HepG2 (cell line): Measurements from ENCODE around the gene MAIP1. TPM values are rescaled to one million over a fixed set of nuclear protein-coding genes. Genes with fewer than 3 reads are reported as not detected.

Experiments
- DR1 ChIP-seq: sonication (generic); formaldehyde crosslinking; IDR thresholded peaks from 2 replicates; pipeline ENCODE4 v1.8.0; 2021; ENCODE audit warnings: mild to moderate bottlenecking, missing genetic modification reagents, inconsistent platforms
- ELF4 ChIP-seq: sonication (generic); formaldehyde crosslinking; IDR thresholded peaks from 2 replicates; pipeline ENCODE4 v1.5.0; 2020; ENCODE audit warnings: missing genetic modification reagents, mild to moderate bottlenecking, moderate library complexity, borderline replicate concordance
- GATA4 ChIP-seq: sonication (generic); IDR thresholded peaks from 2 replicates; pipeline ENCODE4 v1.6.1; 2016; ENCODE audit warnings: antibody characterized with exemption, low read depth, borderline replicate concordance
- GATAD1 ChIP-seq: IDR thresholded peaks from 2 replicates; pipeline ENCODE4 v1.6.1; 2016; ENCODE audit warnings: missing genetic modification reagents, missing compliant biosample characterization
- NFAT5 ChIP-seq: sonication (generic); formaldehyde crosslinking; IDR thresholded peaks from 2 replicates; pipeline ENCODE4 v1.4.0; 2020; ENCODE audit warnings: missing genetic modification reagents
- STAT6 ChIP-seq: sonication (generic); formaldehyde crosslinking; IDR thresholded peaks from 2 replicates; pipeline ENCODE4 v1.4.0; 2020; ENCODE audit warnings: missing genetic modification reagents, mild to moderate bottlenecking, borderline replicate concordance
- ZBTB10 ChIP-seq: sonication (generic); formaldehyde crosslinking; IDR thresholded peaks from 2 replicates; pipeline ENCODE4 v1.4.0; 2020; ENCODE audit warnings: missing genetic modification reagents, borderline replicate concordance
- ZBTB2 ChIP-seq: sonication (generic); formaldehyde crosslinking; IDR thresholded peaks from 2 replicates; pipeline ENCODE4 v1.8.0; 2022; ENCODE audit warnings: low read depth, missing genetic modification reagents
- ZNF260 ChIP-seq: sonication (generic); formaldehyde crosslinking; IDR thresholded peaks from 2 replicates; pipeline ENCODE4 v1.4.0; 2020; ENCODE audit warnings: missing genetic modification reagents, low read depth, mild to moderate bottlenecking, borderline replicate concordance
- ZNF414 ChIP-seq: sonication (generic); formaldehyde crosslinking; IDR thresholded peaks from 2 replicates; pipeline ENCODE4 v1.5.0; 2020; ENCODE audit warnings: missing genetic modification reagents
- ZNF691 ChIP-seq: sonication (generic); formaldehyde crosslinking; IDR thresholded peaks from 2 replicates; pipeline ENCODE4 v1.4.0; 2020; ENCODE audit warnings: missing genetic modification reagents, low read depth, mild to moderate bottlenecking, borderline replicate concordance
- ZNF766 ChIP-seq: sonication (generic); formaldehyde crosslinking; IDR thresholded peaks from 2 replicates; pipeline ENCODE4 v1.5.0; 2020; ENCODE audit warnings: missing genetic modification reagents, borderline replicate concordance
- polyA plus RNA-seq, 8 experiments: library from polyadenylated mRNA; depleted of rRNA in 3 of 8; stranded (reverse) in 7 of 8; unstranded in 1 of 8; fragments of >200 nt; fragmentation: Illumina TruSeq in 4 of 8; extraction: Trizol in 4 of 8; gene quantifications; 2 replicates each; pipeline versions ENCODE4 v1.2.1 to v1.2.3, GENCODE V29; 2011 to 2016; ENCODE audit warnings: low read depth in 4 of 8, missing spikeins in 1 of 8, mixed read lengths in 1 of 8; ENCODE audit not compliant: insufficient read depth in 1 of 8
- total RNA-seq, 5 experiments: library from RNA; depleted of rRNA; stranded (reverse); fragments of >200 nt; fragmentation: Illumina TruSeq; extraction: Trizol; gene quantifications; 2 replicates each; pipeline ENCODE4 v1.2.3, GENCODE V29; 2016; ENCODE audit warnings: low read depth in 1 of 5

The MAIP1 gene
- total and polyA plus RNA-seq, 2 of the 13 experiments (the other 11 are each of a cell fraction or from before 2014, with no cell fraction given) = 22.3 to 72.9 TPM

- 0 out of 2 replicates have a peak, but pooled peaks have one; percentile 20 for TF ChIP-seq ZNF691 (CRISPR knock-in tag)
- peak; percentile 87 for TF ChIP-seq ZBTB10 (CRISPR knock-in tag)
- TF ChIP-seq ZNF766 (CRISPR knock-in tag) = peak; percentile 40; the same call in 1 of the 2 replicates
- no peak for TF ChIP-seq ZNF260 (CRISPR knock-in tag)
- TF ChIP-seq ELF4 (CRISPR knock-in tag) = no peak; the same call in 1 of the 2 replicates
- TF ChIP-seq NFAT5 (CRISPR knock-in tag) = peak; percentile 90
- TF ChIP-seq GATAD1 (CRISPR knock-in tag) = peak; percentile 86
- peak; percentile 78 for TF ChIP-seq DR1 (CRISPR knock-in tag)
- peak; percentile 78 for TF ChIP-seq ZBTB2 (CRISPR knock-in tag)
- no peak; the same call in 1 of the 2 replicates for TF ChIP-seq ZNF414 (CRISPR knock-in tag)
- no peak for TF ChIP-seq GATA4
- TF ChIP-seq STAT6 = peak; percentile 67; the same call in 1 of the 2 replicates
Observed at GRCh38 chr2:199911052-199911876, 44.1 kb upstream of the MAIP1 start, which contains the start of gene C2orf69 (continued).
